HG03060 (cell line): ENCODE measurements around the gene IPP.
A peak's percentile ranks its signal among the peaks of the same experiment; 100 is the strongest.
"Not testable (repeated sequence)": the region's sequence is repeated elsewhere in the genome, so short reads cannot be mapped to it uniquely, and the experiment has no call there.

Source experiments
- ATAC-seq: cut with Tn5 transposase; IDR thresholded peaks from one replicate; pipeline ENCODE4 v1.9.1; 2021; ENCODE audit warnings: low read depth, moderate number of reproducible peaks; ENCODE audit not compliant: unreplicated experiment

The IPP gene

DNA sequence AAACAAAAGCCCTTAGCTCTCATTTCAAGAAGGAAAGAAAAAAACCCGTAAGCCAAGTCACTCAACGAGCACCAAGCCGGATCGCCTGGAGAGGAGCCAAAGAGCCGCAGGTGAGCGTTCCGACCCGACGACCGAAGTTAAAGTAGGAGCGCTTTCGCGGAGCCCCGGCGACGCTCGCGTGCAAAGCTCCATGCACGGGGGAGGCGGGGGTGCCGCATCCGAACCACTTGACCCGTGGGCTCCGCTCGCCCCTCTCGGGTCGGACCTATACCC lies 64.5 kb downstream of the IPP start:
- ATAC-seq: peak; percentile 0

DNA sequence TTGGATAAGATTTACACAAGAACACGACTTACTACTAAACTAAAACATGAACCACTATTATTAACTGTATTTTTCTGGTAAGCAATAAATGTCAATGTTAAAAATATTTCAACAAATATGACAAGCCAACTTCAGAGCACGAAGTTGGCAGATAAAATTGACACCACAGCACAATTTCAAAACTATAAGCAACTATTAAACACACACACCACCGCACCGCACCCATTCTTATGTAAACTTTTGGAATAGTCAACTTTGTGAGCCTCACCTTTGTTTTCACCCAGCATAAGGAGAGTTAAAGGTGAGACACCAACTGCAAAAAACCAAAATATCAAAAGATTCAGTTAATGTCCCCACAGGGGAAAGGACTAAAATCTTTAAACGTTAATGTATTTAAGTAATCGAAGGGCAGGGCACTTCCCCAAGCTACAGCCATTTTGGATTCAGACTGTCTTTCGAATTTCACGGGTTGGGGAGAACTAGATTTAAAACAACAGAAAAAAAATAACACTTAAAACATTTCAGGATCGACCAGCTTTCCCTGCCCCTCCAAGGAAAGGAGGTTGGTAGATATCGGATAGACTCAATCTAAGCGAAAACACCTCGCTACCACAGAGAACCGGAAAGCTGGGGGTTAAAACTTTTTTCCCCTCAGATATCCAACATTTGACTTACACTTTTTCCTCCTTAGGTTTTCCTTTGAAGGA lies 65.0 kb downstream of the IPP start:
- no peak for ATAC-seq

DNA sequence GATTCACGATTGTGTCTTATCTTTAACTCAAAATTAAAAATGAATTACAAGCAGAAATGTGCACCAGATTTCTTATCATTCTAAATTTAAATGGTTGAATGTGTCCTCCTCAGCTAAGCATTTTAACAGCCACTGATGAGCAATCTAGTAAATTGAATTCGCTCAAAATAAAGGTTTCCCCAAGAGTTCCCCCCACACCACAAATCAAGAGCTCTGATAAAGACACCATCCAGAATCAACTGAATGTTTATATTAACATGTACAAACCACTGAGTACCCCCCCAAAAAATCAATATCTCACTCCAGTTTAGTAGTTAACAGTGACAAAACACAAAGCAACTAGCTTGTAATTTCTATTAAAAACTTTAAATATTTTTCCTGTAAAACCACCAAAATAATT lies 66.1 kb downstream of the IPP start:
- ATAC-seq: no peak

DNA sequence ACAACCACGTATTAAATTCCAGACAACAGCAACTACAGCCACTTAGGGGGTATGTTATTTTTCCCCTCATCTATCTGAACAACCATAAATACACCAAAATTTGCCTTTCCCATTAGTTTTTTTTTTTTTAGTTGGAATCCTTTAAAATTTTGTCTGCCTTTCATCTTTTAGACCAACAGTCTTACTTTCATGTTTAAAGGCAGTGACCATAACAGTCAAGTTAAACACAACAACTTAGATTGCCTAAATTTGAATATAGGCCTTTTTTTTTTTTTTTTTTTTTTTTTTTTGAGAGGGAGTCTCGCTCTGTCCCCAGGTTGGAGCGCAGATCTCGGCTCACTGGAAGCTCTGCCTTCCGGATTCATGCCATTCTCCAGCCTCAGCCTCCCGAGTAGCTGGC lies 67.5 kb downstream of the IPP start:
- no peak for ATAC-seq

DNA sequence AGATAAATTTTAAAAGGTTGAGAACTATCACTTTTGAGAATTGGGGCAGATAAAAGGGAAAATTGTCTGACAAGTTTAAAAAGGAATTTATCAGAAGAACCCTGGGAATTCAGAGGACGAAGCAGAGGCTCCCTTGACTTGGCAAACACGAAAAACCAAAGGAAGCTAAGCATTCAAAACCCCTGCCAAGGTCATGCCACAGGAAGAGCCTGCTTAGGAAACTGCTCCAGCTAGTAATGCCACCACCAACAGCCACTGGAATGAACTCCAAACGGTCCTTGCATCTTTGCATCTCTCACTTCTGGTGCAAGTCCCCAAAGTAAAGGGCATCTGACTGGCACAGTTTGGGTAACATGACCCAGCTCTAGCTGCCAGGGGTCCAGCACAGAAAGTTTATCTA lies 71.3 kb downstream of the IPP start:
- ATAC-seq: no peak

DNA sequence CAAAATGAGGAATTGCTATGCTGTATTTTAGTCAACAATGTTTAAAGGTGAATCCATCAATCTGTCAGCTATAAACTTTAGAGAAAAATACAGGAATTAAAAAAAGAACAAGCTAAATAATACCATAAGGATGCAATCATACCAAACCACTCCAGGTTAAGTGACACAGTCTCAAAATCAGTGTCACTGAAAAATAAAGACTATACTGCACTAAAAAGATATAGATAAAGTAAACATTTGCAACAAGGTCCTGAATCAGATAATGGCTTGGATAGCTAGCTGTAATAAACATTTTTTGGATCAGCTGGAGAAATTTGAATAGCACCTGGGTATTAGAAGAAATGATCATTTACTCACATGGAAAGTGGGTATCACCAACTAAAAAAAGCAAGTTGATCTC lies 72.0 kb downstream of the IPP start:
- ATAC-seq: no peak

DNA sequence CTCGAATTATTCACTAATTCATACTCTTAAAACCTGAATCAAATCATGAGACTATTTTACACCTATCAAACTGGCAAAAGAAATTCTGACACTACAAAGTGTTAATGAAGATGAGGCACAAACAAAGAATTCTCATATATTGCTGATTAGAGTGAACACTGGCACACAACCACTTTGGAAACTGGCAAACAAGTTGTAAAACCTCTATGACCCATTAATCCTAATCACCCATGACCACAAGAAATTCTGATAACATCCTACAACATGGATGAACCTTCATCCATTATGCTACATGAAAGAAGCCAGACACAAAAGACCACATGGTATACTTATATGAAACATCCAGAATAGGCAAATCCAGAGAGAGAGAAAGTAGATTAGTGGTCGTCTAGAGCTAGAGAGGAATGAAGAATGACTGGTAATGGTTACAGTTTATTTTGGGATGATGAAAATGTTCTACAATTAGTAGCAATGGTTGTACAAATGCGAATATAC lies 72.7 kb downstream of the IPP start:
- ATAC-seq: no peak

DNA sequence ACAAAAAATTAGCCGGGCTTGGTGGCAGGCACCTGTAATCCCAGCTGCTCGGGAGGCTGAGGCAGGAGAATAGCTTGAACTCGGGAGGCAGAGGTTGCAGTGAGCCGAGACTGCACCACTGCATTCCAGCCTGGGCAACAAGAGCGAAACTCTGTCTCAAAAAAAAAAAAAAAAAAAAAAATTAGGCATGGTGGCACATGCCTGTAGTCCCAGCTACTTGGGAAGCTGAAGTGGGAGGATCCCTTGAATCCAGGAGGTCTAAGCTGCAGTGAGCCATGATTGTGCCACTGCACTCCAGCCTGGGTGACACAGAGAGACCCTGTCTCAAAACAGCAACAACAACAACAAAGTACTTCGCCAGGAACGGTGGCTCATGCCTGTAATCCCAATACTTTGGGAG lies 73.9 kb downstream of the IPP start:
- not testable (repeated sequence) for ATAC-seq

DNA sequence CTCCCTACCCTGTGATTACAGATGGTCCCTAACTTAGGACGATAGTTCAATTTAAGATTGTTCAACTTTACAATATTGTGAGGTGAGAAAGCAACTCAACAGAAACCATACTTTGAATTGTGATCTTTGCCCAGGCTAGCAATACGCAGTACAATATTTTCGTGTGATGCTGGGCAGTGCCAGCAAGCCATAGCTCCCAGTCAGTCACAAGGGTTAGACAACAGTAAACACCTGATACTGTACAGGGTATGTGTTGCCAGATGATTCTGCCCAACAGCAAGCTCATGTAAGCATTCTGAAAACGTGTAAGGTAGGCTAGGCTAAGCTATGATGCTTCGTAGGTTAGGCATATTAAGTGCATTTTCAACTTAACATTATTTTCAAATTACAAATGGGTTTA lies 76.0 kb downstream of the IPP start:
- ATAC-seq: no peak

DNA sequence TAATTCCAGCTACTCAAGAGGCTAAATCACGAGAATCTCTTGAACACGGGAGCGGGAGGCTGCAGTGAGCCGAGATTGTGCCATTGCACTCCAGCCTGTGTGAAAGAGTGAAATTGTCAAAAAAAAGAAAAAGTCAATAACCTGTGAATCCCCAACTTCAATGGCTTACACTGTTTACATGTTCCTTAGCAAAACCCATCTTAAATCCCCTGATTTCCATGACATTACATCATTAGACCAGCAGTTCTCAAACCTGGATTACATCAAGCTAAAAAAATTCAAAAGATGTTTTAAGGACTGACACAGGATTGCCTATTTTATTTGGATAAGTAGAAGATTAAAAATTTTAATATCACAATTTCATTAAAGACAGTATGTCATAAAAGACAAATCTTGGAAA lies 76.5 kb downstream of the IPP start:
- no peak for ATAC-seq

DNA sequence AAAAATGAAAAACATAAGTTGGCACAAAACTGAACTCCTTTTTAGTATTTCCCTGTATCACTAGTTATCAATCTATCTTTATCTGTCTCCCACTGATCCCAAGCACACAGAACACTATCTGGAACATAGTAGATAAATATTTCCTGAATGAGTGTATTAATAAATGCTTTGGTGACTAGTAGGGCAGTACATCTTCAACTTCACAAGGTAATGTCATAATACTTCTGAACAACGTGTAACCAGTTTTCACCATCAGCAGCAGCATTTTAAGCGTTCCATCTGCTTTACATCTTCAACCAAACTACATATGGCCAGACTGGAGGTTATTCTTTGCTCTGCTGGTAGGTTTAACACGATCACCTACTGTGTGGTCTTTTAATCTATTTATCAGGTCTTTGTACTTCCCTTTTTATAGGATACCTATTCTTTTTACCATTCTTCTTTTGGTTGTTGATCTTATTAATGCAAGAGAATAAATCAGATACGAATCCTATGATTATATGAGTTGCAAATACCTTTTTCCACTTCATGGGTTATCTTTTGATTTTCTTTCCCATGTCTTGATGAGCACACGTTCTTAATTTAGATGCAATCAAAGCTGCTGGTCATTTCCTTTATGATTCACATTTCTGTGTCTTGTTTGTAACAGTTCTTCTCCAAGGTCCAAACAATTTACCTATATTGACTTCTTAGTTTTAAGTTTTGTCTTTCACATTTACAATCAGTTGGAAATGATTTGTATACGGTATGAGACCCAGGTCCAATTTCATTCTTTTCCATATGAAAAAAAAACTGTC lies 80.4 kb downstream of the IPP start:
- ATAC-seq: no peak

DNA sequence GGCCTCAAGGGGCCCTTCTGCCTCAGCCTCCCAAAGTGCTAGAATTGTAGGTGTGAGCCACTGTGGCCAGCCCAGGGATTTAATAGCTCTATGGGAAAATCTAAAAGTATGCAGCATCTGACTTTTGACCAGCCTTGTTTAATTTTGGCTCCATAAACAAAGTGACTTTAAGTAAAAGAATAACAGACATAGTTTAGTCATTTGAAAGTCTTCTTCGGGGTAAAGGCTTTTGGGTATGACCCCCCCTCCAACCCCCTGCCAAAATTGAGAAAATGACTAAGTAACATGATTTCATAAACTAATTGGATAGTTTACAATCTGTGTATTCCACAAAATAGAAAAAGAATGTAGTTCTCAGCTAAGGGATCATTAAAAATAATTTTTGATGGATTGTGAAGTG lies 81.1 kb downstream of the IPP start:
- ATAC-seq: no peak

DNA sequence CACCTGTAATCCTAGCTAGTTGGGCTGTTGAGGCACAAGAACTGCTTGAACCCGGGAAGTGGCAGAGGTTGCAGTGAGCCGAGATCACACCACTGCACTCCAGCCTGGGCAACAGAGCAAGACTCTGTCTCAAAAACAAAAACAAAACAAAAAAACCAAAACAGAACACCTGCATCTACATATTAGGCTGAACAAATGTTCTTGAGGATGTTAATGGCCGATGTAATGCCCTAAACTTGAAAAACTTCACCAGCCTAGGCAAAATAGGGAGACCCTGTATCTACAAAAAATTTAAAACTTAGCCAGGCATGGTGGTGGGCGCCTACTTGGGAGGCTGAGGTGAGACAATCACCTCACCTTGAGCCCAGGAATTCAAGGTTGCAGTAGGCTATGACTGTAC lies 81.9 kb downstream of the IPP start:
- no peak for ATAC-seq

DNA sequence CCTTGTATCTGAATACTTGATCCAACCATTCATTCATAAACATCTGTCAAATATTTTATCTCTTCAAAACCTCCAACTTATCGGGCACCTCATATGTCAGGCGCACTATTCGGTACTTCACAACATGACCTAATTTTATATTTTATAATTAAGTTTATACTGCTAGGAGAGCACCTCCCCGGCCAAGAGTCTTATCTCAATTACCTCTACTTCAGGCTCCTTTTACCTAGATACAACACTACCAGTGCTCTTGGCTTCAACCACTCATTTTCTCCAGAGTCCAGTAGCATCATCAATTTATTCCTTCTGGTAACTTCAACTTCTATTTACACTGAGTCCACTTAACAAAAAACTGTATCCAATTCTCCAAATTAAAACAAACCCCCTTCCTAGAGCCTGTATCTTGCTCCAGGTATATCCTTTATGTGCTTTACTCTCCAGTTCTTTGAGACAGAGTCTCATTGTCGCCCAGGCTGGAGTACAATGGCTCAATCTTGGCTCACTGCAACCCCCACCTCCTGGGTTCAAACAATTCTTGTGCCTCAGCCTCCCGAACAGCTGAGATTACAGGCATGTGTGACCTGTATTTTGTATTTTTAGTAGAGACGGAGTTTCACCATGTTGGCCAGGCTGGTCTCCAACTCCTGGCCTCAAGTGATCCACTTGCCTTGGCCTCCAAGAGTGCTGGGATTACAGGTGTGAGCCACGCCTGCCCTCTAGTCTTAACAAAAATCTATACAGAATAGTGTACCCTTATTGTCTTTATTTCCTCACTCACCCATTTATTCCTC lies 82.9 kb downstream of the IPP start:
- ATAC-seq: no peak

DNA sequence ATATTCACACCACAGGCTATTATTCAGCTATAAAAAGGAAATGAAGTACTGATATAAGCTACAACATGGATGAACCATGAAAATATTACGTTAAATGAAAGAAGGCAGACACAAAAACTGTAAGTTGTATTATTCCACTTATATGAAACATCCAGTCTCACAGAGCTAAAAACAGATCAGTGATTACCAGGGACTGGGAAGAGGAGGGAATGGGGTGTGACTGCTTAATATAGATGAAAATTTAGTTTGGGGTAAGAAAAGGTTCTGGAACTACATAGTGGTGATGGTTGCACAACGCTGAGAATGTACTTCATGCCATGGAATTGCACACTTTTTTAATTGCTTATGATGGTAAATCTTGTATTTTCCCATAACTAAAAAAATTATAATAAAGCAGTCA lies 83.6 kb downstream of the IPP start:
- no peak for ATAC-seq

DNA sequence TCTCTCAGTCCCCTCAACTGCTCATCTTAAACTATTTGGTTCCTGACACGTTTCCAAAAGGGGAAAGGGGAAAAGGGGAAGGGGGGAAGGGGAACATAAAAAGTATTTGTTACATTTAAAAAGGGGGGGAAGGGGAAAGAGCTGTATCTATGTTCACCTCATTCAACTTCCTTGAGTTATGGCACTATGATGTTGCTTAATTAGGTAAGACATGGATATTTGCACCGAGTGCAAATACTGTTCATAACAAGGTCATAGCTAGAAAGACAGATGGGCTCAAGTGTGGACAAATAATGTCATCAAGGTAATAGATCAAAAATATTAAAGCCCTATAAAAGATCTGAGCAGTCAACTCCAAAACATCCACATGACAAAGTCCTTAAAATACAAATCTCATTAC lies 90.1 kb downstream of the IPP start:
- no peak for ATAC-seq

DNA sequence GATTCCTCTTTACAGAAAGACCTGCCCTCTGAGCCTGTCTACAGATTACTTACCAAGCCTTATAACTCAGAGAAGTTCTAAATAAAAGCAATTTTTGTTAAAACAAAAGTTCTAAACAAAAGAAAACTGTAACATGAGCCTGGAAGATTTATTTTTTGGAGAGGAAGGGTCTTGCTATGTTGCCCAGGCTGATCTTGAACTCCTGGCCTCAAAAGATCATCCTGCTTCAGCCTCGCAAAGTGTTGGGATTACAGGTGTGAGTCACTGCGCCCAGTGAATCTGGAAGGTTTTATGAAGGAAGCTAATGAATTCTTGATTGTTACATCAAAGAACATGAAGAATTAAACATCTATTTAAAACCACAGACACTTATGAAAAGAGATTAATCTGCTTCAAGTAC lies 91.2 kb downstream of the IPP start:
- ATAC-seq: no peak

DNA sequence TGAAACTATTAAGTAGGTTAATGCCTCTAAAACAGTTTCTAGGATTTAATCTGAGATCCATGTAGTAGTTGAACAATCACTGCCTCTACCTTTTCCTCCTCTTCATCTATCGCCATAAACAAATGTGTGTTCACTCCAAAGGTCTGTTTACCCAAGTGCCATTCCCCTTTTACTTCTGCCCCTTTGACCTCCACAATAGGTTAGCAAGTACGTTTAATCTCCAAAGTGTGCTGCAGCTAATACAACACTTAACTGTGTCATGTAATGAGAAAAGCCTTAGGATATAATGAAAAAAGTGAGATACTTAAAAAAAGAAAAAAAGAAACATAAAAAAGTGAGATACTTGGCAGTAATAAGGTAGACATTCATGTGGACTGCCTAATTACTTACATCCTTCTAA lies 92.3 kb downstream of the IPP start:
- no peak for ATAC-seq

DNA sequence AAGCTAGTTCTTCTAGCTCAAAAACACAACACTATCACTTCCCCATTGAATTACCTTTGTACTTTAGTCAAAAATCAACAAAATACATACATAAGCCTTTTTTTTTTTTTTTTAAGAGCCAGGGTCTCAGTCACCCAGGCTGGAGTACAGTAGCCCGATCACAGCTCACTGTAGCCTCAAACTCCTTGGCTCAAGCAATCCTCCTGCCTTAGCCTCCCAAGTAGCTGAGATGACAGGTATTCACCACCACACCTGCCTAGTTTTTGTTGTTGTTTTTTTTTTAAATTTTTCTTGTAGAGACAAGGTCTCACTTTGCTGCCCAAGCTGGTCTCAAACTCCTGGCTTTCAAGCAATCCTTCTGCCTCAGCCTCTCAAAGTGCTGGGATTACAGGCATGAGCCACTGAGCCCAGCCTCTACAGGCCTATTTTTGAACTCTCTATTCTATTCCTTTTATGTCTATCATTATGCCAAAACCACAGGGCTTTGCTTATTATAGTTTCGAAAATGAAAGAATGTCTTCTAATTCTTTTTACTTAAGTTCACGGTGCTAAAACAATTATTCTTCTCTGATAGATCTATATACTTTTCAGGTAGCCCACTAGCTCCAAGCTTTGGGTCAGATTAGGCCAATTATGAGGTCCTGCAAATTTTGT lies 93.8 kb downstream of the IPP start:
- no peak for ATAC-seq

DNA sequence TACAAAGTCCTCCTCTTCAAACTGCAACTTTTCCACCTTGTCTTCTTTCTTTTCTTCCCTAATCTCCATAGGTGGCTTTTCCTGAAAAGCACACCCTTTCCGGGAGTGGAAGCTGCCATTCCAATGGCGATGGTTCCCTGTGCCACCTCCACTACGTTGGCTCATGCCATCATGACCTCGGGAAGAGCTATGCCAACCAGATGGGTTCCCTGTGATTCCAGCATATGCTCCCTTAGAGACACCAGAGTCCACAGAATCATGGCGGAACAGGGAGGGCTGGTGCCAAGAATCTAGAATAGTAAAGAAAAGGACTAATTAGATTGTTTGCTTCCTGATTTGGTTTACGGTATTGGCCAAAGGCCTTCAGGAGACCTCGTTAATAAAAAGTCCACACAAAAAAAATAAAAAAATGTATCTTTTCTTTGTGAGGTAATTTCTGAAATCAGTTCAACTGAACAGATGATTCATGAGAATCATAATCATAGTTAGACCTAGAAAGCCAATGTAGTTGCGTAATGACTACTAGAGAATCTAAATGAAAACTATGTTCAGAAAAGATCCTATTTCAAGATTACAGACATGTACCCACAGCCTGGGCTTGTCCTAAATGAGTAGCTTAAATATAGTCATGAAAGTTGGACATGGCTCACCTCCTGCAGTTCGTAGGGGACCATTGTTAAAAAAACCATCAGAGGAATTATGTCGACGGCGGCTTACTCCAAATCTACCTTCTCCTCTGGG lies 95.7 kb downstream of the IPP start:
- no peak for ATAC-seq
